Activated T-helper 2 cell treated with anti-CD3 and anti-CD28 coated beads, Interferon-gamma antibody, Interleukin-2, Interleukin-4, amounts not matched to agents 10 μg/mL and 5 μg/mL and 100 μg/mL, durations not matched to agents 14 hours and 24 hours and 36 hours (primary cell): ENCODE results near the gene HTATIP2. TPM values are rescaled to one million over a fixed set of nuclear protein-coding genes. Genes with fewer than 3 reads are reported as not detected.

Source experiments
- DNase-seq: peaks from one replicate; pipeline ENCODE4 v3.0.0; 2021; ENCODE audit warnings: low spot score
- H3K27ac Mint-ChIP-seq: one replicate; pipeline ENCODE4 v1.8.0; 2021; ENCODE audit warnings: mixed read lengths
- H3K27me3 Mint-ChIP-seq: one replicate; pipeline ENCODE4 v1.8.0; 2021; ENCODE audit warnings: low read depth, mixed read lengths
- H3K36me3 Mint-ChIP-seq: one replicate; pipeline ENCODE4 v1.8.0; 2021; ENCODE audit warnings: low read depth, mixed read lengths
- H3K4me1 Mint-ChIP-seq: one replicate; pipeline ENCODE4 v1.8.0; 2021; ENCODE audit warnings: low read depth, mixed read lengths
- H3K4me3 Mint-ChIP-seq: one replicate; pipeline ENCODE4 v1.8.0; 2021; ENCODE audit warnings: low read depth, mild to moderate bottlenecking, moderate library complexity, mixed read lengths
- H3K9me3 Mint-ChIP-seq: one replicate; pipeline ENCODE4 v1.8.0; 2021; ENCODE audit warnings: mixed read lengths
- intact Hi-C: fragments of 100-400 bp; cut with micrococcal nuclease; formaldehyde crosslinking; loops from one replicate; pipeline ENCODE4 v1.15.1; 2023
- total RNA-seq: library from RNA; stranded (reverse); gene quantifications from 2 replicates; pipeline ENCODE4 v1.2.3, GENCODE V29; 2022

HTATIP2 gene
- total RNA-seq: 62.7 and 63.5 TPM in 2 replicates

DNA sequence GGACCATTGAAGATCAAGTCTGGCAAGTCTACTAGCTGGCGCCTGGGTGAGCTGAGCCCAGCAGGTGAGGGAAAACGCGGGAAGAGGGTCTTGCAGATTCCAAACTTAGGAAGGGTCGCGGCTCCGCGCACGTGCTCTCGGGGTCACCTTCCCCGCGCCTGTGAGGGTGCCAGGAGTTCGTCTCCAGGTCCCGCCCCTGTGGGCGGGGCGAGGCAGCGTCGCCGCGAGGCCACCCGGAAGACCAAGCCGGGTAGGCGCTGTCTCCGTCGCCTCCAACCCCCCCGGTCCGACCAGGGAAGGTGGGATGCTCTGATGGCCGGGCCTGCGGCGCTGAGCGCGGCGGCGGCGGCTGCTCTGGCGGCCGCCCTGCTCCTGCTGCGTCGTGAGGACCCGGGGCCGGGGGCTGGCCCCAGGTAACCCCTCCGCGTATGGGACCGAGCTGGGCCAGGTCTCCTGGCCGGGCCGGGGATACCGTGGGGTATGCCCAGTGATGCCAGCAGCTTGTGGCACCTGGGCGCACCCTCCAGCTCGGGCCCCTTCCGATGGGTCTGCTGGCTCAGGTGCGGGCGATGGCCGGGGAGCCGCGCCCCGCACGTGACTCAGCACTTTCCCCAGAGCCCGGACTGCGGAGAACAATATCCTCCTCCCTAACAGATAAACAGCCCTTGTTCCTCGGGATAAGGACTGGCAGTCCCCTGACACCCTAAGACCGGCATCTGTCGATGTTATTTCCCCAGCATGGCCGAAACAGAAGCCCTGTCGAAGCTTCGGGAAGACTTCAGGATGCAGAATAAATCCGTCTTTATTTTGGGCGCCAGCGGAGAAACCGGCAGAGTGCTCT, at the start of gene HTATIP2:
TSS of gene HTATIP2 (plus strand) at position 215 of the 841 bp plus-strand sequence. CDS start at position 739, 524 bp downstream.
- H3K36me3 Mint-ChIP-seq: peaks cover 35% of the 10 kb centered on the region
- H3K4me3 Mint-ChIP-seq: peak within 1 kb of the TSS; percentile 84
- no peaks in the 10 kb centered on the region for H3K27me3 Mint-ChIP-seq
- intact Hi-C loops: loop anchor here (1.0 to 10.0 kb wide), 3 partner anchors 24 to 1979 kb away; partner anchors contain the start of gene PRMT3
- H3K4me1 Mint-ChIP-seq: peaks cover 60% of the 10 kb centered on the region
- H3K27ac Mint-ChIP-seq: peak within 1 kb of the TSS; percentile 90
- peak; percentile 72 for DNase-seq
- no peaks in the 10 kb centered on the region for H3K9me3 Mint-ChIP-seq

DNA sequence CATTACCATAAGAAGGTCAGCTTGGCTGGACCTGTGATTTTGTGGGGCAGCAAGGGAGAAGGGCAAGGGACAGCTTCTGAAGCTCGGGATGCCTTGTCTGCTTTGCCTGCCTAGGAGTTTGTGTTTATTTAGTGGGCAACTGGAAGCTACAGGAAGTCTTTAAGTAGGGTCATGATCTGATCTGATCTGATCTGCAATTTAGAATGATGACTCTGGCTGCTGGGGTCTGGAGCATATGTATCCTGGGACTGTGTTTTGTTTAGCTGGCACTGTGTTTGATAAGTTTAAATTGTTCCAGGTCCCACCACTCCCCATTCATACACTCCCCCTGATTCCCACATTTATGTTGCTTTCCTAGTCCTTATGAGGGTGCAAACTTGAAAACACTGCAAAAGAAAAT, 47.7 kb upstream of the HTATIP2 start:
- H3K36me3 Mint-ChIP-seq: no peaks in the 10 kb centered on the region
- H3K4me1 Mint-ChIP-seq: no peaks in the 10 kb centered on the region
- intact Hi-C loops: no loop called here
- H3K9me3 Mint-ChIP-seq: no peaks in the 10 kb centered on the region
- H3K27me3 Mint-ChIP-seq: no peaks in the 10 kb centered on the region
- no peak for DNase-seq
- no peak overlapping the region for H3K27ac Mint-ChIP-seq
- no peak overlapping the region for H3K4me3 Mint-ChIP-seq

DNA sequence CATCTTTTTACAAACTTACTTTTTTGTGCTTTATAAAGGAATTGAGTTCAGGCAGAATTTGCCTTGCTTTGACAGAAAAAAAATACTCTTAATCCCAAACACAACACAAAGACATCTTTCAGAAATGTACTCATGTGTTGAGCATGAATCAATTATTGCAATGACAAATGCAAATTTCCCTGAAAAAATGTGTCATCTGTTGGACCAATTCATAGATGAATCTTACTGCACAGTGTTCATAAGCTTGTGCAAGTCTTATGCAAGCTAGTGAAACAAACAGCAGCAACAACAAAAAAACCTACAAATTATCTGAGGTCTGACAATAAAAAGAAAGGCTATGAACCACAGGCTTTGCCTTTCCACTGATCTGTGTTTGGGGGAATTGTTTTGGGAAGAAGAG, 42.3 kb upstream of the HTATIP2 start:
- Mint-ChIP-seq H3K4me1 (no peaks in the 10 kb centered on the region), H3K27me3 (peaks cover 5% of the 10 kb centered on the region), H3K36me3 (no peaks in the 10 kb centered on the region), H3K27ac (no peak overlapping the region), H3K4me3 (no peak overlapping the region), H3K9me3 (no peaks in the 10 kb centered on the region)
- intact Hi-C loops: no loop called here
- no peak for DNase-seq

DNA sequence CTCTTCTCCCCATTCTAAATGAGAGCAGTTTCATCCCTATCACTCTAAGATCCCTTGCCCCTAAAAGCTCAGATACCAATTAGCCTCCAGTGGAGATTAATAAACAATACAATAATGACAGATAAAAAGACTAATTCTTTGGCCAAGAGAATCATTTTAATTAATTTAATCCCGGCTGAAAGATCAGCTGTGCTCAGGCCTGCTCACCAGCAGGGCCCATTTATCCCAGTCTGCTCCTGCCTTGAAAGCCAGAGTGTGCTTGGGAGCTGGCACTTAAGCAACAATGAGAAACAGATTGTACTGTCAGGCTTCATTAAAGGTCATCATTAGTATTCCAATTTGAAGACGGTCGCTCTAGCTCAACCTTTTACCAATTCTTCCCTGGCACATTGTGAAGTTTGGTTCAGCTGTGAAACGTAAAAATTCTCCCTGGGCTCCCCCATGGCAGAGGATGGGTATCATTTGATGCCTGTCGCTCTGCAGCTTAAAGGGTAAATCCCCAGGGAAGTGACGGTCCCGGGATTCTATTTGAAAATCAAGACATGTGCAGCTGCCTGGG, 36.1 kb upstream of the HTATIP2 start:
- Mint-ChIP-seq H3K27me3 (peaks cover 3% of the 10 kb centered on the region), H3K36me3 (no peaks in the 10 kb centered on the region), H3K4me1 (no peaks in the 10 kb centered on the region), H3K27ac (no peak overlapping the region), H3K9me3 (no peaks in the 10 kb centered on the region), H3K4me3 (no peak overlapping the region)
- intact Hi-C loops: no loop called here
- no peak for DNase-seq

DNA sequence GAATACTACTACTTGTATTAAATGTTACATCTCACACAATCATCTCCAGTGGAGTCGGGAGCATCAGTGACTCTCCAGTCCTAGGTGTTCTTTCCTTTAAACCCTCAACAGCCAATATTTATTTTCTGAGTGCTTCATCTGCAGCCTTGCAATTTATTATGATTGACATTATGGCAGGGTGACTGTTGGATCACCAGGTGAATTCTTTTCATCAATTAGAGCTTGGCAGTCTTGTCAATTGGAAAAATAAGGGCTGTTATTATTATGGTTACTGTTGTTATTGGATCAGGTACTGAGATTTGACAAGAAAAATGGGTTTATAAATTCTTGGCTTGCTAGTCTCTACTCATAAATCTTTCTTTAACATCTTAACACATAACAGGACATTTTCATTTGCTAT, 27.5 kb upstream of the HTATIP2 start:
- intact Hi-C loops: loop anchor here (5.0 kb wide), 1 partner anchor 204 kb away; no protein-coding TSS in a partner anchor
- Mint-ChIP-seq H3K27ac (no peak overlapping the region), H3K4me1 (no peaks in the 10 kb centered on the region), H3K27me3 (peaks cover 54% of the 10 kb centered on the region), H3K9me3 (no peaks in the 10 kb centered on the region), H3K36me3 (no peaks in the 10 kb centered on the region), H3K4me3 (no peak overlapping the region)
- DNase-seq: no peak

DNA sequence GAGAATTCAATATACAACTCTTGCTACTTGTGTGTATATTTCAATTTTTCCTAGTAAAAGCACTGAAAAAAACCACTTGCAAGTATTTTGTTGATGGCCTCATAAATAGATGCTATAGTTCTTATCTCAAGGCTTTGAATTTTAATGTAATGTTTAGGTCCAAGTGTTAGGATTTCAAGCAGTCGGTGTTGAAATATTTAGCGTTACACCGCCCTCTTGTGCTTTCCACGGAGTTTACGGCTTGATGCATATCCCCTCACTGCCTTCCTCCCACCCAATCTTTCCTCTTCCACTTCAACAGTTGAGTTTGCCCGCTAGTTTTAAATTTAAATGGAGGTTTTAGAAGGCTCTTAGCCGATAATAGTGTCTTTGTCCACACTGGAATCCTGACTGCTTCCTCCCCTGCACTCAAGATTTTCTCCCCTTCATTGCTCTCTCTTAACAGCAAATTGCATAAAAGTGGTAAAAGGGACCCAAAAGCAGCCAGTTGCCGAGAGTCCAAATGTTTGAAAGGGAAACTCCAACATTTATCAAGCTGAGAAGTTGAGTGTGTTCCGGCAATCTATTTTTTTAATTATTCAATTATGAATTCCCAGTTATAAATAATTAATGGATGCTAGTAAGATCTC, 25.9 kb upstream of the HTATIP2 start:
- intact Hi-C loops: loop anchor here (5.0 kb wide), 1 partner anchor 205 kb away; no protein-coding TSS in a partner anchor
- Mint-ChIP-seq H3K36me3 (no peaks in the 10 kb centered on the region), H3K27me3 (peaks cover 64% of the 10 kb centered on the region), H3K27ac (no peak overlapping the region), H3K4me3 (no peak overlapping the region), H3K9me3 (no peaks in the 10 kb centered on the region), H3K4me1 (peaks cover 3% of the 10 kb centered on the region)
- DNase-seq: no peak

DNA sequence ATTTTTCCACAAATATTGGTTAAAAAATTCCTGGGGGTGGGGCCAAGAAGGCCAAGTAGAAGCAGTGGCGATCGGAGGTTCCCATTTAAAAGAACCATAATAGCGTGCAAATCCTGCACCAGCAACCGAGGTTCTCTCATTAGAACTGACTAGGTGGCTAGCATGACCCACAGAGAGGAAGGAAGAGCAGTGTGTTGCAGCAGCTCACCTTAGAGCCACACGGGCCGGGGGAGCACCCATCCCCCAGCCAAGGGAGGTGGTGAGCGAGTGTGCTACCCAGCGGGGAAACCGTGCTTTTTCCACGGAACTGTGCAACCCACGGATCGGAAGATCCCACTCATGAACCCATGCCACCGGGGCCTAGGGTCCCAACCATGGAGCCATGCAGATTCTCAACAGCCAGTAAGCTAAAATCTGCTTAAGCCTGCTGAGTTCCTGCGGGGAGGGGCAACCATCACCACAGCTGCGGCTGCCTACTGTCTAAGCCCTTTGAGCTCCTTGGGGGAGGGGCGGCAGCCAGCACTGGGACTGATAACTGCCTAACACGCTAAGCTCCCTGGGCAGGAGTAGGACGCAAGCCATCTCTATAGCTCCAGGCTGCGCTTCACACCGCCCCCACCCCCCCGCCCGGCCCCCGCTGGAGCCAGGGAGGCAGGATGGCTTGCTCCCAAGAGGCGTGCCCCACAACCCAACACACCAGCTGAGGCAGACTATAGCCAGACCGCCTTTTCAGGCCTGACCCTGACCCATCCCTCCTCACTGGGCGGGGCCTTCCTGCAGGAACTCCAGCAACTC, 21.0 kb upstream of the HTATIP2 start:
- no peaks in the 10 kb centered on the region for H3K36me3 Mint-ChIP-seq
- intact Hi-C loops: no loop called here
- H3K9me3 Mint-ChIP-seq: no peaks in the 10 kb centered on the region
- no peak for DNase-seq
- H3K27me3 Mint-ChIP-seq: peaks cover 71% of the 10 kb centered on the region
- H3K27ac Mint-ChIP-seq: no peak overlapping the region
- peaks cover 3% of the 10 kb centered on the region for H3K4me1 Mint-ChIP-seq
- no peak overlapping the region for H3K4me3 Mint-ChIP-seq

DNA sequence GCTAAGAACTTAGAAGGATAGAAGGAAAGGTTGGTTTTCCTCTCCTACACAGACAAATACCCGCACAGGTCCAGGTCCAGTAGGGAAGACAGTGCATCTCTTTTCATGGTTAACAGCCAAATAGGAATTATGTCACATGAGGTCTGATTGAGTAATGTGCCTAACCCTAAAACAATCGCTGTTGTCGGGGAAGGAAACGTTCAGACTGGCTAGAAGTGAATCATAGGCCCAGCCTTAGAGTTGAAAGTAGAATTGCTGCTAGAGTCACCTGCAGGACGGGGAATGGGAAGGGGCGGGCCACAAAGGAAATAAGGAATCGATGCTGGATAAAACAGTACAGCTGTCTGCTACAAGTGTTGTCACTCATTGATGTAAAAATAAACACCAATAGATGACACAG, 12.4 kb upstream of the HTATIP2 start:
- no peak for DNase-seq
- Mint-ChIP-seq H3K36me3 (no peaks in the 10 kb centered on the region), H3K27ac (no peak overlapping the region), H3K4me1 (peaks cover 10% of the 10 kb centered on the region), H3K9me3 (no peaks in the 10 kb centered on the region), H3K27me3 (peaks cover 27% of the 10 kb centered on the region), H3K4me3 (no peak overlapping the region)
- intact Hi-C loops: no loop called here

DNA sequence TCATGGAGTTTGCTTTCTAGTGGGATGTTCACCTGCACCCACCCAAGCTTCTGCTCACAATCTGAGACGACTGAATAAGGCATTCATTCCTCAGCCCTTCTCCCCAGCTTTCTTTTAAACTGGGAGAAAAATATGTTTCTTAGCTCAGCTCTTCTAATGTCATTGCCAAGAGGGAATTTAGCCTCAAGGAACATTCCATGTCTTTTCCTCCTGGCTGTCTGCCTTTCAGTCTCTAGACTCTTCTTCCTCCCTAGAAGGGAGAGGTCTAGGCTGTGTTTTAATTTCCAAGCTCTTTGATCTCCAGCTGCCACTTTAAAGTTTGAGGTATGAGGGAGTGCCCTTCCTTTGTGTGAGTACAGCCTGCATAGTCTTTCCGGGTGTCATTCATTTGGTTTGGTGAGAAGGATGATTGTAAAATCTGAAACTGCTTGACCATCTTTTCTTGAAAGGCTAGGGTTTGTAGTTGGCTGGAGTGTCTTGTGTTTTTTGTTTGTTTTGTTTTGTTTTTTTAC, 11.7 kb upstream of the HTATIP2 start:
- intact Hi-C loops: no loop called here
- no peak overlapping the region for H3K27ac Mint-ChIP-seq
- no peak overlapping the region for H3K4me3 Mint-ChIP-seq
- H3K4me1 Mint-ChIP-seq: peaks cover 10% of the 10 kb centered on the region
- H3K9me3 Mint-ChIP-seq: no peaks in the 10 kb centered on the region
- no peak for DNase-seq
- H3K27me3 Mint-ChIP-seq: peaks cover 22% of the 10 kb centered on the region
- H3K36me3 Mint-ChIP-seq: no peaks in the 10 kb centered on the region

DNA sequence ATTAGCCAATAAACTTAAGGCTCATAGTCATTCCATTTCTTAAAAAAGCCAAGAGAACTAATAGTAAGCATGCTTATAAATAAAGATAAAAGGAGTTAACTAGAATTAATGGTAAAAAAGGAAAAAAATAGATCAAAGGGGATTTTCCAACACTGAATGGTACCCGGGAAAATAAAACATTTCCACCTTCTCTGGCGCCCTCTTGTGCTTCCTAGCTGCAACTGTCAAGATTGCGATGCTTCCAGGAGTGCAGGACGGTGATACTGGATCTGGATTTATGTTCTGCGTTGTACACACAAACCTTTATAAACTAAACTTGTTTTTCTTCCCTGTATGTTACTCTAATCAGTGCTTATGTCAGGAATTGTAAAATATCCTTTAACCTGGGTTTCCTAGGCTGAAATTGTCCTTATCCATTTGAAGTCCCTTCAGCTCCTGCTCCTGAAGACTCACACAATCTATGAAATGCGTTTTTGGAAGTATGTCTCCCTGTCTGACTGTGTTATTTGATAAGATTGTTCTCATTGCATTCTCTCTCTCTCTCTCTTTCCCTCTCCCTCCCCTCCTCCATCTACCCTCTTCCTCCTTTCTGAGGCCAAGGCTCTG, 9.6 kb upstream of the HTATIP2 start:
- Mint-ChIP-seq H3K4me3 (no peak overlapping the region), H3K27me3 (peaks cover 10% of the 10 kb centered on the region), H3K36me3 (no peaks in the 10 kb centered on the region), H3K27ac (no peak overlapping the region), H3K9me3 (no peaks in the 10 kb centered on the region), H3K4me1 (peaks cover 10% of the 10 kb centered on the region)
- no peak for DNase-seq
- intact Hi-C loops: no loop called here

DNA sequence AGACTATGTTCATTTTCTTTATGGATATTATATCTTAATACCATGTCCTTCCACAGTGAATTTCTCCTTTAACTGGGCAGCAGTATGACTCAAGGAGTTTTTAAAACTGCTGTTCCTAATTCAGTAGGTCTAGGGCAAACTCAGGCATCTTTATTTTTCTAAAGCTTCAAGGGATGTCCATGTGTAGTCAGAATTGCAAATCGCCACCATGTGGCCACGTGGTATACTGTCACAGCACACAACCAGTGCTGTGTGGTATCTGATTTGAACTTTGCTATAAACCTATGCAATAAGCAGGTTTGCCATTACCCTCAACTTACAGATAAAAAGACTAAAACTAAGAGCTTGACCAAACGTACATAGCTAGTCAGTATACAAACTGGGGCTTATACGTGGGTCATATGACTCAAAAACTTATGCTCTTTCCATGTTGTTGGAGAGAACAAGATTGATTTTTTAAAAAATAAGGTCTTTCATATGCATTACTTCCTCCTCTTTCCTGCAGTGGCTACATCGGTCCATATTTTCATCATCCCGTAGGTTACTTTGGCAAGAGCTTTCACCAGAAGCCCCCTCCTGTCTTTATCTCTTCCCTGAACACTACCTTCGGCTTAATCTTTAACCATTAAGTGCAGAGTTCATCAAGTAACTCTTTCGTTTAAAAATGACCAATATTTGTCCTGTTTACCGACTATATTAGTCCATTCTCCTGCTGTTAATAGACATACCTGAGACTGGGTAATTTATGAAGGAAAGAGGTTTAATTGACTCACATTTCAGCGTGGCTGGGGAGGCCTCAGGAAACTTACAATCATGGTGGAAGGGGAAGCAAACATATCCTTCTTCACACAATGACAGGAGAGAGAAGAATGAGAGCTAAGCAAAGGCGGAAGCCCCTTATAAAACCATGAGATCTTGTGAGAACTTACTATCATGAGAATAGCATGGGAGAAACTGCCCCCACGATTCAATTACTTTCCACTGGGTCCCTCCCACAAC, 8.0 kb upstream of the HTATIP2 start:
- H3K27me3 Mint-ChIP-seq: peaks cover 10% of the 10 kb centered on the region
- intact Hi-C loops: loop anchor here (1.0 kb wide), 1 partner anchor 227 kb away; no protein-coding TSS in a partner anchor
- DNase-seq: no peak
- H3K27ac Mint-ChIP-seq: no peak overlapping the region
- H3K4me3 Mint-ChIP-seq: no peak overlapping the region
- peaks cover 16% of the 10 kb centered on the region for H3K4me1 Mint-ChIP-seq
- H3K9me3 Mint-ChIP-seq: no peaks in the 10 kb centered on the region
- H3K36me3 Mint-ChIP-seq: no peaks in the 10 kb centered on the region
